HG02981 (cell line): Measurements from ENCODE around the gene RNGTT.
"Not testable (repeated sequence)": the region's sequence is repeated elsewhere in the genome, so short reads cannot be mapped to it uniquely, and the experiment has no call there.

Experiments used
- ATAC-seq: cut with Tn5 transposase; IDR thresholded peaks from one replicate; pipeline ENCODE4 v1.9.1; 2021; ENCODE audit warnings: mild to moderate bottlenecking, moderate library complexity; ENCODE audit not compliant: unreplicated experiment

Gene RNGTT

GRCh38 chr6:88963139-88964090, at the start of gene RNGTT:
RNGTT (minus strand) TSS chr6:88963618; CDS start chr6:88963409, 209 bp downstream.
- ATAC-seq, result peak; percentile 99

- no peak for ATAC-seq
Measured at GRCh38 chr6:89011436-89011835, 48.0 kb upstream of the RNGTT start.

GRCh38 chr6:89010825-89011224, 47.4 kb upstream of the RNGTT start:
- no peak for ATAC-seq

GRCh38 chr6:89009624-89010059, 46.2 kb upstream of the RNGTT start:
- ATAC-seq, result no peak

GRCh38 chr6:89008815-89009374, 45.5 kb upstream of the RNGTT start:
- no peak for ATAC-seq

GRCh38 chr6:89008001-89008814, 44.8 kb upstream of the RNGTT start:
- no peak for ATAC-seq

GRCh38 chr6:89007209-89008000, 44.0 kb upstream of the RNGTT start:
- ATAC-seq, result no peak

- no peak for ATAC-seq
Measured at GRCh38 chr6:89002523-89002922, 39.1 kb upstream of the RNGTT start.

- no peak for ATAC-seq
Measured at GRCh38 chr6:88997327-88997726, 33.9 kb upstream of the RNGTT start.

- ATAC-seq, result no peak
Measured at GRCh38 chr6:88992741-88993552, 29.5 kb upstream of the RNGTT start.

GRCh38 chr6:88989215-88989614, 25.8 kb upstream of the RNGTT start:
- ATAC-seq, result no peak

- no peak for ATAC-seq
Measured at GRCh38 chr6:88987922-88988321, 24.5 kb upstream of the RNGTT start.

GRCh38 chr6:88985901-88986300, 22.5 kb upstream of the RNGTT start:
- no peak for ATAC-seq

GRCh38 chr6:88984606-88985005, 21.2 kb upstream of the RNGTT start:
- ATAC-seq, result no peak

- no peak for ATAC-seq
Measured at GRCh38 chr6:88984152-88984551, 20.7 kb upstream of the RNGTT start.

GRCh38 chr6:88983532-88983931, 20.1 kb upstream of the RNGTT start:
- no peak for ATAC-seq

GRCh38 chr6:88983129-88983528, 19.7 kb upstream of the RNGTT start:
- not testable (repeated sequence) for ATAC-seq

GRCh38 chr6:88982720-88983119, 19.3 kb upstream of the RNGTT start:
- ATAC-seq, result peak; percentile 61

GRCh38 chr6:88975369-88975768, 12.0 kb upstream of the RNGTT start:
- ATAC-seq, result no peak
